ENCODE measurements around the gene CDK19. TPM values are rescaled to one million over a fixed set of nuclear protein-coding genes. Genes with fewer than 3 reads are reported as not detected.
"Not testable (repeated sequence)": the region's sequence is repeated elsewhere in the genome, so short reads cannot be mapped to it uniquely, and the experiment has no call there.

CDK19 gene
- polyA plus RNA-seq, 1 of the 3 experiments (the other 2 are of a cell fraction) = 6.5 TPM

- TF ChIP-seq CTCF (IDR thresholded peaks at IDR 0.05) (no peak), REST (IDR thresholded peaks at IDR 0.05; ENCODE audit: low read depth, low read length) (no peak), MXI1 (IDR thresholded peaks at IDR 0.05; ENCODE audit: low read depth, low read length) (no peak), SIN3A (IDR thresholded peaks at IDR 0.05; ENCODE audit: borderline replicate concordance, low read depth, low read length) (no peak), NFIC (IDR thresholded peaks at IDR 0.05; ENCODE audit: borderline replicate concordance) (no peak), YY1 (IDR thresholded peaks at IDR 0.05; ENCODE audit: low read depth) (no peak), GABPA (IDR thresholded peaks at IDR 0.05; ENCODE audit: low read depth) (no peak), NRF1 (IDR thresholded peaks at IDR 0.05; ENCODE audit: low read depth, low read length) (no peak), FOSL2 (IDR thresholded peaks at IDR 0.05; ENCODE audit: borderline replicate concordance, low read depth) (no peak), POLR2AphosphoS5 (IDR thresholded peaks at IDR 0.05; ENCODE audit: low read depth, low read length) (no peak), RXRA (IDR thresholded peaks at IDR 0.05; ENCODE audit: borderline replicate concordance, low read depth) (no peak), MEF2A (IDR thresholded peaks at IDR 0.05; ENCODE audit: borderline replicate concordance, low read depth) (no peak), ZBTB33 (IDR thresholded peaks at IDR 0.05; ENCODE audit: borderline replicate concordance, low read depth) (no peak), TEAD4 (IDR thresholded peaks at IDR 0.05; ENCODE audit: borderline replicate concordance, insufficient read depth) (no peak), EZH2phosphoT487 (IDR thresholded peaks at IDR 0.05; ENCODE audit: borderline replicate concordance, low read depth) (no peak), SMC3 (IDR thresholded peaks at IDR 0.05; ENCODE audit: low read depth, low read length) (no peak)
- CTCF ChIA-PET = no interaction called here
- H3F3A ChIP-seq (replicated peaks; ENCODE audit: insufficient read depth) = no peaks in the 10 kb centered on the region
Observed at GRCh38 chr6:110841266-110841665, 26.0 kb upstream of the CDK19 start.

GRCh38 chr6:110835751-110836150 is 20.5 kb upstream of the CDK19 start:
- H3K9me2 ChIP-seq; H3K4me3 ChIP-seq (ENCODE audit: low read depth in 2 of 2, low read length in 1 of 2); H3K79me2 ChIP-seq (ENCODE audit: insufficient read depth); H3K27ac ChIP-seq (ENCODE audit: low read depth in 2 of 2, low read length in 1 of 2); H3K9ac ChIP-seq; H3K9me3 ChIP-seq; H3K4me1 ChIP-seq (ENCODE audit: control insufficient read depth in 1 of 2, insufficient read depth in 2 of 2, low read depth in 1 of 2, low read length in 1 of 2); H3K27me3 ChIP-seq (ENCODE audit: insufficient read depth); POLR2A ChIA-PET; H4K20me1 ChIP-seq (ENCODE audit: insufficient read depth); H2AFZ ChIP-seq (ENCODE audit: low read depth); H3F3A ChIP-seq (replicated peaks; ENCODE audit: insufficient read depth); H3K36me3 ChIP-seq (replicated peaks in 1 of 2; ENCODE audit: control insufficient read depth in 1 of 2, insufficient read depth in 2 of 2, low read length in 1 of 2); H3K4me2 ChIP-seq; DNase-seq: not testable (repeated sequence)
- CTCF ChIA-PET = interaction anchor here (0.8 kb wide), 1 partner anchor 318 kb away, joined by 3 read pairs; no protein-coding TSS in a partner anchor
- WGBS (ENCODE audit: low lambda C conversion rate) = 77% methylated on average over 5 of the region's 5 CpGs

More at GRCh38 chr6:110841266-110841665, 26.0 kb upstream of the CDK19 start:
- H3K9me2 ChIP-seq = no peaks in the 10 kb centered on the region
- no peaks in the 10 kb centered on the region for H3K36me3 ChIP-seq (replicated peaks in 1 of 2; ENCODE audit: control insufficient read depth in 1 of 2, insufficient read depth in 2 of 2, low read length in 1 of 2)
- 94% methylated on average over 6 of the region's 6 CpGs for WGBS (ENCODE audit: low lambda C conversion rate)
- H3K27ac ChIP-seq (ENCODE audit: low read depth in 2 of 2, low read length in 1 of 2) = no peak overlapping the region
- no peaks in the 10 kb centered on the region for H3K79me2 ChIP-seq (ENCODE audit: insufficient read depth)
- no peak for DNase-seq
- POLR2A ChIA-PET = no interaction called here
- H3K9ac ChIP-seq = no peak overlapping the region
- H3K27me3 ChIP-seq (ENCODE audit: insufficient read depth) = no peaks in the 10 kb centered on the region
- no peak overlapping the region for H2AFZ ChIP-seq (ENCODE audit: low read depth)
- no peaks in the 10 kb centered on the region for H4K20me1 ChIP-seq (ENCODE audit: insufficient read depth)
- H3K4me3 ChIP-seq (ENCODE audit: low read depth in 2 of 2, low read length in 1 of 2) = no peak overlapping the region
- H3K4me2 ChIP-seq = no peak overlapping the region
- H3K9me3 ChIP-seq = no peaks in the 10 kb centered on the region
- no peaks in the 10 kb centered on the region for H3K4me1 ChIP-seq (ENCODE audit: control insufficient read depth in 1 of 2, insufficient read depth in 2 of 2, low read depth in 1 of 2, low read length in 1 of 2)

Data from SK-N-SH (cell line).